A549 (cell line): ENCODE measurements around the gene NUDCD2.

Experiments used
- BHLHE40 ChIP-seq: IDR thresholded peaks from 2 replicates; pipeline ENCODE4 v1.6.1; 2012; ENCODE audit warnings: low read depth, low read length, inconsistent platforms
- CTCF ChIP-seq: fragments of >200 bp; sonication (Bioruptor Twin); formaldehyde crosslinking; IDR thresholded peaks from 3 replicates; pipeline ENCODE4 v1.5.1; 2016
- KDM5A ChIP-seq: fragments of 200-600 bp; sonication (generic); IDR thresholded peaks from 2 replicates; pipeline ENCODE4 v1.6.1; 2016; ENCODE audit warnings: antibody characterized with exemption, mild to moderate bottlenecking
- MAFK ChIP-seq: fragments of 450-650 bp; IDR thresholded peaks from 2 replicates; pipeline ENCODE4 v1.6.1; 2014; ENCODE audit not compliant: partially characterized antibody
- MYC ChIP-seq: IDR thresholded peaks from 2 replicates; pipeline ENCODE4 v1.6.1; 2012; ENCODE audit warnings: mild to moderate bottlenecking, inconsistent platforms, low read length, improper control_type of control experiment, borderline replicate concordance
- NFE2L2 ChIP-seq: fragments of 150-350 bp; conservative IDR thresholded peaks from 2 replicates; pipeline ENCODE4 v1.6.1; 2014; ENCODE audit warnings: low read length
- POLR2A ChIP-seq: IDR thresholded peaks from 2 replicates; pipeline ENCODE4 v1.6.1; 2012; ENCODE audit warnings: mild to moderate bottlenecking, low read length
- USF2 ChIP-seq: fragments of 450-650 bp; IDR thresholded peaks from 2 replicates; pipeline ENCODE4 v1.6.1; 2014; ENCODE audit warnings: antibody characterized with exemption
- TF ChIP-seq, protein P1 (sequence below): fragments of 200-600 bp; sonication (generic); IDR thresholded peaks from 2 replicates; pipeline ENCODE4 v1.6.1; 2016; ENCODE audit warnings: antibody characterized with exemption, mild to moderate bottlenecking, moderate library complexity

DNA sequence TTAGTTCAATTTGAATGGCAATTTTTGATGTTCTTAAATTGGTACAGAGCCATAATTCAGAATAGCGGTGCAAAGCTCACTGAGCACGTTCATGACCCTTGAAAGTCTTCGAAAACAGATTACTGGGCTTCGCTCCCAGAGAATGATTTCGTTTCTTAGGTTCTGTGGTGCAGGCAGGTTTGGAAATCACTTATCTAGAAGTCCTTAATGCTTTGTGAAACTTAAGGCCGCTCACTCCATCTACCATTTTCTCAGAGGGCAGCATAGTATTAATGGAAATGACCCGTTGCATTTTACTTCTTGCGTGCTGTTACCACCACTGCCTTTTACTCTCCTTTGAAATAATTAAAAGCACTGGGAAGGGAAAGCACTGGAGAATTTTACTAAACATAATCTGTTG is 42.6 kb upstream of the NUDCD2 start:
- TF ChIP-seq CTCF = no peak; the same call in 2 of the 3 replicates
- TF ChIP-seq MYC = no peak
- TF ChIP-seq MAFK = no peak
- no peak for TF ChIP-seq BHLHE40
- TF ChIP-seq, protein P1, sequence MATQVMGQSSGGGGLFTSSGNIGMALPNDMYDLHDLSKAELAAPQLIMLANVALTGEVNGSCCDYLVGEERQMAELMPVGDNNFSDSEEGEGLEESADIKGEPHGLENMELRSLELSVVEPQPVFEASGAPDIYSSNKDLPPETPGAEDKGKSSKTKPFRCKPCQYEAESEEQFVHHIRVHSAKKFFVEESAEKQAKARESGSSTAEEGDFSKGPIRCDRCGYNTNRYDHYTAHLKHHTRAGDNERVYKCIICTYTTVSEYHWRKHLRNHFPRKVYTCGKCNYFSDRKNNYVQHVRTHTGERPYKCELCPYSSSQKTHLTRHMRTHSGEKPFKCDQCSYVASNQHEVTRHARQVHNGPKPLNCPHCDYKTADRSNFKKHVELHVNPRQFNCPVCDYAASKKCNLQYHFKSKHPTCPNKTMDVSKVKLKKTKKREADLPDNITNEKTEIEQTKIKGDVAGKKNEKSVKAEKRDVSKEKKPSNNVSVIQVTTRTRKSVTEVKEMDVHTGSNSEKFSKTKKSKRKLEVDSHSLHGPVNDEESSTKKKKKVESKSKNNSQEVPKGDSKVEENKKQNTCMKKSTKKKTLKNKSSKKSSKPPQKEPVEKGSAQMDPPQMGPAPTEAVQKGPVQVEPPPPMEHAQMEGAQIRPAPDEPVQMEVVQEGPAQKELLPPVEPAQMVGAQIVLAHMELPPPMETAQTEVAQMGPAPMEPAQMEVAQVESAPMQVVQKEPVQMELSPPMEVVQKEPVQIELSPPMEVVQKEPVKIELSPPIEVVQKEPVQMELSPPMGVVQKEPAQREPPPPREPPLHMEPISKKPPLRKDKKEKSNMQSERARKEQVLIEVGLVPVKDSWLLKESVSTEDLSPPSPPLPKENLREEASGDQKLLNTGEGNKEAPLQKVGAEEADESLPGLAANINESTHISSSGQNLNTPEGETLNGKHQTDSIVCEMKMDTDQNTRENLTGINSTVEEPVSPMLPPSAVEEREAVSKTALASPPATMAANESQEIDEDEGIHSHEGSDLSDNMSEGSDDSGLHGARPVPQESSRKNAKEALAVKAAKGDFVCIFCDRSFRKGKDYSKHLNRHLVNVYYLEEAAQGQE = no peak
- no peak for TF ChIP-seq USF2
- no peak for TF ChIP-seq KDM5A
- TF ChIP-seq NFE2L2 = no peak
- TF ChIP-seq POLR2A = no peak
